GM19452 (cell line): ENCODE measurements around the gene LIPE.

Source experiments
- ATAC-seq: cut with Tn5 transposase; IDR thresholded peaks from one replicate; pipeline ENCODE4 v1.9.1; 2021; ENCODE audit not compliant: unreplicated experiment

Gene LIPE

DNA sequence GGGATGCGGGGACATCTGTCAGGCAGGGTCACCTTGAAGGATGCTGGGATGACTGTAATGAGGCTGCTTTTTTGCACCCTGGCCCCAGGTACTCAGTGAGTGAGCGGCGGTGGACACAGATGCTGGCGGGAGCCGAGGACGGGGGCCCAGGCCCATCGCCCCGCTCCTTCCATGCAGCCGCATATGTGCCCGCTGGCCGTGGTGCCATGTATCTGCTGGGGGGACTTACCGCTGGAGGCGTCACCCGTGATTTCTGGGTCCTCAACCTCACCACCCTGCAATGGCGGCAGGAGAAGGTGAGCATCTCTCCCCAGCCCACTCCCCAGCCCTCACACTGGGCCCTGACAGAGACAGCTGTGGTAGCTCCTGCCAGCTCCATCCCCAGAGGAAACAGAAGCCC, 70.5 kb downstream of the LIPE start:
- ATAC-seq = no peak

GRCh38 chr19:42355896-42356295, 71.3 kb downstream of the LIPE start:
- no peak for ATAC-seq

DNA sequence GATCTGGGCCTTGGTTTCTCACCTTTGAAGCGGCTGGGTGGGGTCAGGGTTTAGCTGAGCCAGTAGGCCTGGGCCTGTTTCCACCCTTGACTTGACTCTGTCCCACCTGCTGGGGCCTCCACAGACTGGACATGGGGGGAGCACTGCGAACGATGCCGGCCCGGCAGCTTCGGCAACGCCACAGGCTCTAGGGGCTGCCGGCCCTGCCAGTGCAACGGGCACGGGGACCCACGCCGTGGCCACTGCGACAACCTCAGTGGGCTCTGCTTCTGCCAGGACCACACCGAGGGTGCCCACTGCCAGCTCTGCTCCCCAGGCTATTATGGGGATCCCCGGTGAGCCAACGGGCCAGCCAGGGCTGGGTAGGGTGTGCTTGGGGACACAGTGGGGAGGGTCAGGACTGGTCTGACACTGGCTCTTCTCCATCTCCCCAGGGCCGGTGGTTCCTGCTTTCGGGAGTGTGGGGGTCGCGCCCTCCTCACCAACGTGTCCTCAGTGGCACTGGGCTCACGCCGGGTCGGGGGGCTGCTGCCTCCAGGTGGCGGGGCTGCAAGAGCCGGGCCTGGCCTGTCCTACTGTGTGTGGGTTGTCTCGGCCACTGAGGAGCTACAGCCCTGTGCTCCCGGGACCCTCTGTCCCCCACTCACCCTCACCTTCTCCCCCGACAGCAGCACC, 73.7 kb downstream of the LIPE start:
- no peak for ATAC-seq

GRCh38 chr19:42352301-42353259, 74.6 kb downstream of the LIPE start:
- ATAC-seq = no peak
